DND-41 (cell line): Measurements from ENCODE around the gene KCNMA1.

ENCODE experiments used
- CTCF ChIP-seq: IDR thresholded peaks from 2 replicates; pipeline ENCODE4 v1.5.1; 2012; ENCODE audit warnings: borderline replicate concordance, low read length, moderate library complexity, mild to moderate bottlenecking; ENCODE audit not compliant: poor library complexity, severe bottlenecking; ENCODE audit errors: extremely low read depth
- EZH2 ChIP-seq: IDR thresholded peaks from 3 replicates; pipeline ENCODE4 v1.6.1; 2012; ENCODE audit warnings: borderline replicate concordance, low read depth, mild to moderate bottlenecking, moderate library complexity, low read length, inconsistent platforms; ENCODE audit not compliant: severe bottlenecking

GRCh38 chr10:77363210-77363609 lies 274.4 kb downstream of the KCNMA1 start:
- TF ChIP-seq EZH2 = no peak
- no peak for TF ChIP-seq CTCF
